Hematopoietic multipotent progenitor cell treated with erythropoietin and hydrocortisone succinate and interleukin-3 and kit ligand, for 15 days (in vitro differentiated cells): ENCODE measurements around the gene CREB3.
A peak's percentile ranks its signal among the peaks of the same experiment; 100 is the strongest.

Source experiments
- DNase-seq: peaks from one replicate; pipeline ENCODE4 v3.0.0-alpha.2; 2015; ENCODE audit warnings: low spot score

Gene CREB3, protein sequence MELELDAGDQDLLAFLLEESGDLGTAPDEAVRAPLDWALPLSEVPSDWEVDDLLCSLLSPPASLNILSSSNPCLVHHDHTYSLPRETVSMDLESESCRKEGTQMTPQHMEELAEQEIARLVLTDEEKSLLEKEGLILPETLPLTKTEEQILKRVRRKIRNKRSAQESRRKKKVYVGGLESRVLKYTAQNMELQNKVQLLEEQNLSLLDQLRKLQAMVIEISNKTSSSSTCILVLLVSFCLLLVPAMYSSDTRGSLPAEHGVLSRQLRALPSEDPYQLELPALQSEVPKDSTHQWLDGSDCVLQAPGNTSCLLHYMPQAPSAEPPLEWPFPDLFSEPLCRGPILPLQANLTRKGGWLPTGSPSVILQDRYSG

DNA sequence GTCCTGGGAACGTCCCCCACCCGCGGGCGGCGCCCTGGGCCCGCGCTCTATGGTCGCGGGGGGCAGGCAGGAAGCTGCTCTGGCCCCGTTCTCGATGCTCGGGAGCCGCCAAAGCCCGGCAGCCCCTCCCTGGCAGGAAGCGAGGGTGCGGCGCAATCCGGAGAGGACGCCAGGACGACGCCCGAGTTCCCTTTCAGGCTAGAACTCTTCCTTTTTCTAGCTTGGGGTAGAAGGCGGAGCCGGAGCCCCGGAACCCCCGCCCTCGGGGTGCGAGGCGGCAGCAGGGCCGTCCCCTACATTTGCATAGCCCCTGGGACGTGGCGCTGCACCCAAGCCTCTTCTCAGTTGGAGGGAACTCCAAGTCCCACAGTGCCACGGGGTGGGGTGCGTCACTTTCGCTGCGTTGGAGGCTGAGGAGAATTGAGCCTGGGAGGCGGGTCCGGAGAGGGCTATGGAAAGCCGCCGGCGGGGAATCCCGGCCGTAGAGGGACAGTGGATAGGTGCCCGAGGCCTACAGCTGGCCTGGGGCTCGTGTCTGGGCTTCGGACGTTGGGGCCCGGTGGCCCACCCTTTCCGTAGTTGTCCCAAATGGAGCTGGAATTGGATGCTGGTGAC lies at the start of gene CREB3, which contains the start of gene TLN1:
CREB3 (plus strand) TSS at position 482 of the 615 bp plus-strand sequence; CDS start at position 589, 107 bp downstream.
TLN1 (minus strand) TSS at position 11 of the 615 bp plus-strand sequence. CDS start 6,501 bp downstream, outside the sequence.
- peak; percentile 93 for DNase-seq

DNA sequence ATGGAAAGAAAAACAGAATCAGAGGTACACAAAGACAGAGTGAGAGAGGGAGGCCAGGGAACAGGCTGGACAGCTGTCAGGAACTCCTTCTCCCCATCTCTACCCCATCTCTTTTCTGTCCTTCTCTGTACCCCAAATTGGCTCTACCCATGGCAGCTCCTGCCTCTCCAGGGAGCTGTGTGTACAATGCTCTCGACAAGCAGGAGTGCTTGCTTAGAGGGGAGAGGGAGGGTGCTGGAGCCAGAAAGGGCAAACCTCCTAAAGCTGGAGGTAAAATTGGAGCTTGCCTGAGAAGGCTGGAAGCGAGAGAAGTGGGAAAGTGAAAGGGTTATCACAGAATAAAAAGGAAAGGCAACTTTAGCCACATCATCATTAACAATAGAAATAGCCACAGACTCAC lies 49.1 kb upstream of the CREB3 start:
- no peak for DNase-seq

DNA sequence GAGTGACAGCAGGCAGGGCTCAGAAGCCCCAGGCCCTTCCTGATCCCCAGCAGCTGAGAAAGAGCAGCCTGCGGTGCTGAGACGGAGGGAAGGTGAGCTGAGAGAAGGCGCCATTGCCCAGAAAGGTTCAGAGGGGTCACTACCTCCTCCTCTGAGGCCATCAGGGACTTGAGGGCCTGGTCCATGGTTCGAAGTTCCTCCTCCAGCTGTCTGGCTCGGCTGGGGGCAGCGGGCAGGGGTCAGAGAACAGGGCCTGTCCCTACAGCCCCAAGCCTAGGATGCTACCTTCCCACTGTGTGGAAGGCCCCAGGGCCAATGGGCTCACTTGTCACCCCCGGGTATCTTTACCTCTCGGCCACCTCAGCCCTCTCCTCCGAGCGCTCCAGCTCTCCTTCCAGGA lies 47.5 kb upstream of the CREB3 start:
- no peak for DNase-seq

DNA sequence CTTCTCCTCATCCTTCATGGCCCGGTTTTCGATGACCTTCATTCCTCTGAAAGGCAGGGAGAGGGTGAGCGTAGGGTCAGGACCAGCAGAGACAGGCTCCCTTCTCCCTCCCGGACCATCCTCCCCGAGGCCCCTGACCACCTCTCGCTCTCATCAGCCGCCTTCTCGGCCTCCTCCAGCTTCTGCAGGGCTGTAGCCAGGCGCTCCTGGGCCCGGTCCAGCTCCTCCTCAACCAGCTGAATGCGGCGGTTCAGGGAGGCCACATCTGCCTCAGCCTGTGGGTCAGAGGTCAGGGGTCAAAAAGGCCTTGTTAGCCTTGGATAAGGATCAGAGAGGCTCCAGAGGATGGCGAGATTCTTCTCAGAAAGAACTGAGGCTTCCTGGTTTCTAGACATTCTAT lies 47.0 kb upstream of the CREB3 start:
- no peak for DNase-seq

DNA sequence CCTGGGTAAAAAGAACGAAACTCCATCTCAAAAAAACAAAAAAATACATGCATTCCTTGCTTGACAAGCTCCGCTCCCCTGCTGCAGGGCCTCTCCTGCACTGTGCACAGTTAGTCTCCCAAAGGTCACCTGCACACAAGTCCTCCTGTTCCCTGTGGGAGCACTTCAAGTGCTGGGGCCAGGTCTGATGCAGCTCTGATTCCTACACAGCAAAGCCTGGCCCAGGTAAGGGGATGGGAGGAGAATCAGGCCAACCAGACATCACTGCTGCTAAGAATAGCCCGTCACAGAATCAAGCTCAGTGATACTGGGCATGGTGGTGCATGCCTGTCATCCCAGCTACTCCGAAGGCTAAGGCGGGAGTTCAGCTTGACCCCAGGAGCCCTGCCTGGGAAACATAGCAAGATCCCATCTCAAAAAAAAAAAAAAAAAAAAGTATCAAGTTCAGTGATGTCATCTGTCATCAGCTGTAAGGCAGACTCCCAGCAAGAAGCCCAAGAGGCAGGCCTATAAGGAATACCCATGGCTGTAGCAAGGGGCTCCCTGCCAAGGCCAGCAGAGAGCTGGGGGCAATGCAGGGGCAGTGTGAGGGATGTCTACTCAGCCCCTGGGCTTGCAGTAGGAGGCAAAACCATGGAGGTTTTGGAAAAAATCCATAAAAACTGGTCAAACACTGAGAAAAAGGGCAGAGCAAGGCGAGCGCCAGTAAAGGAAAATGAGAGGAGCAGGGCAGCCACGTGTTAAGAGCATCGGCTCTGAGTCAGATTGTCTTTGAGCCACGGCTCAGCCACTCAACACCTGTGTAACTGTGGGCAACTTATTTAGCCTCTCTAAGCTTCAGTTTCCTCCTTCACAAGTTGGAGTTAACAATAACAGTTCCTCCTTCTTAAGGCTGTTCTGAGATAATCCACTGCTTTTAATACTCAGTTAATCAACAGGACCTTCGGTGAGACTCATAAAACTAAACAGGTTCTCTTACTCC lies 46.0 kb upstream of the CREB3 start:
- no peak for DNase-seq

DNA sequence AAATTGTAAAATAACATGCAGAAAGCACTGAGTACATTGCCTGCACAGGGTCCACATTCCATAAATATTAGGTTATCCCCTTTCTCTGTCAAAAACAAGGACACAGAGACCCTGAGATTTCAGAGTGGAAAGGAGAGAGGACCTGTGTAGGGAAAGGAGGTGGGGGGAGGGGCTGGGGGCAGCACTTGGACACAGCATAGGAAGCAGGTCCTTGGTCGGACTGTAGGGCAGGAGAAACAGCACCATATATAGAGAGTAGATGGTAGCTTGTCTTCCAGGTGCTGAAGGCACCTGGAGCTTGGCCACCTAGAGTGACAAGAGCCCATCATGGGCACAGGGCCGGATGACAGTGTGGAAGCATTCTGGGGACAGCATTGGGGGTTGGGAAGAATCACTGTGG lies 45.2 kb upstream of the CREB3 start:
- DNase-seq, result no peak

DNA sequence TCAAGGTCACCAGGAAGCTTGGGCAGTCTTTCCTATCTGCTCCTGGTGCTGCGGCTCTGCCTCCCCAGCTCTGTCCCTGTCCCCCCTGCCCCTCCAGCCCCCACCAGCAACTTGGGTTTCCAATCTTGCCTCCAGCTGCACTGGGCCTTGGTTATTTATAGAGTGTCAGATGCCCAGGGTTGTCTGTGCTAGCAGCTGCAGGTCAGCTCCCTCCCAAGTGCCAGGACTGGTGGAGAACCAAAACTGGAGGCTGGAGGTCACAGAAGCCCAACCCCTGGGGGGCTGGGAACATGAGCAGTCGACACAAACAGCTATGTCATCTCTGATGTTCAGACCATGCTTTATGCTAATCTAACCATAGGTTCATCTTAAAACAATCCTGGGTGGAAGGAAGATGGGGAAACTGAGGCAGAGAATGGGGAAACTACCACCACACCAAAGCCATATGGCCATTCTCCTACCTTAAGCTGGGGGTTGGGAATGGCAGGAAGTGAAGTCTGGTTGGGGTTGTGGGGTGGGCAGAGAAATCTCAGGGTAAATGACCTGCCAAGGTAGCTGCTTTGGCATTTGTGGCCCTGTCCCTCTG lies 44.4 kb upstream of the CREB3 start:
- DNase-seq, result no peak

DNA sequence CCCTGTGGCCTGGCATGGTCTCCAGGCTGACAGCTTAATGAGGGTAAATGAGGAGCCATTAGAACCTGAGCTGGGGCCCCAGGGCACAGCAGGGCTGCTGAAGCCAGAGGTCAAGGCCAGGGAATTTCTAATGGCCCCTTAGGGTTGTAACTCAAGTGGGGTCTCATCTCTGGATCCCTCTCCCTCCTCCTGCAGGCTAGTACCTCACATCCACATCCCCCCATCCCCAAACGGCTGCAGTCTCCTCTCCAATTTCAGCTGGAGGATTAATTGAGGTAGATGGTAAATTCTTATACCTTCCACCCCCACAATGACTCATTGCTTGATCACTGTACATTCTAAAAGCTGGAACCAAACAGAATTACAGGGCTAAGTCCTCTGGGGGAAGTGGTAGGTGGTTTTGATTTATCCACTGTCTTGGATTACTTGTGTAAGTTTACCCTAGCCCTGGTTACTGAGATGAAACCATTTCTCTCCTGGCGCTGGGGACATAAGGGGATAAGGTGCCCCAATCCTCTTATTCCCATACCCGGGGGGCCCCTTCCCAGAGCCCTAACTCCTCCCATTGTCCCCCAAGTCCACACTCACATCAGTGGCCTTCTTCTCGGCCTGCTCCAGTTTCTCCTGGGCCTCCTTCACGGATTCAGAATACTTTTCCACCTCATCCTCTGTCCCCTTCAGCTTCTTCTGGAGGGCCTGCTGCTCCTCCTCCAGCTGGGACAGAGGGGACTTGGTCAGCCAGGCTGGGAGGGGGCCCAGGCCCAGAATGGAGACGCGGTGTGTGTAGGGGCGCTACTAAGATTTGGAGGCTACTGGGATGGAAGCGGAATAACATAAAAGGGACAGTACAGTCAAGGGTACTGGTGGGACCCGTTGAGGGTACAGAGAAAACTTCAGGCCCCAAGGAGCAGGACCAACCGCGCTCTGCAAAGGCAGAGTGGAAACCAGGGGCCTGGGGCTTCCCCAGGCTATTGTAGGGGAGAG lies 43.6 kb upstream of the CREB3 start:
- no peak for DNase-seq

DNA sequence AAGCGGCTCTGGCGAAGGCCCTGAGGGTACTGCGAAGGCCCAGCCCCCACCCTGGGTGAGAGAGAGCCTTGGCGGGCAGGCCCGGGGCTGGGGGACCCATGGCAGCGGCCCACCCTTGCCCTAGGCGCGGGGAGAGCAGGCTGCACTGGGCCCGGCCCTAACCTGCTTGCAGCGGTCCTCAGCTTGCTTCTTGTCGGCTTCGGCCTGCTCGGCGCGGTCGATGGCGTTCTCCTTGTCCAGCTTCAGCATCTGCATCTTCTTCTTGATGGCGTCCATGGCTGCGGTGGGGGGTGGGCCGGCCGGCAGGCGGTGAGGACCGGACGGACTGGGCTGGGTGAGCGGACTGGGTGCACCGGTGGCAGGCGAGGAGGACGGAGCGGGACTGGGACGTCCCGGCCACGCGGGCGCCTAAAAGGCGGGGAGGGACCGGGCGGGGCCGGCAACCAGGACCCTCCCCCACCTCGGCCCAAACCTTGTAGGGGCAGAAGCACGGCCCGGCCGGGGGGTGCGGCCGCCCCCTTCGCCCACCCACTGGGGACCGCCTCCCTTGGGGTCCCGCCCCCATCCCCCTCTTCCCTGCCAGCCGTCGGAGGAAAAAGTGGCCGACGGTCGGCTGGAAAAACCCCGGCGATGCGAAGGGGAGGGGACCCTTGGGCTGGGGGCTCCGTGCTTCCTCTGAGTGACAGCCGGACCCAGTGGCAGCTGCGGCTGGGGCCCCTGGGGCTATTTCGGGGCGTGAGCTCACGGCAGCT lies 42.7 kb upstream of the CREB3 start, which contains the start of gene TPM2:
TPM2 (minus strand) TSS at position 384 of the 752 bp plus-strand sequence; CDS start at position 276, 108 bp downstream.
- DNase-seq, result no peak

DNA sequence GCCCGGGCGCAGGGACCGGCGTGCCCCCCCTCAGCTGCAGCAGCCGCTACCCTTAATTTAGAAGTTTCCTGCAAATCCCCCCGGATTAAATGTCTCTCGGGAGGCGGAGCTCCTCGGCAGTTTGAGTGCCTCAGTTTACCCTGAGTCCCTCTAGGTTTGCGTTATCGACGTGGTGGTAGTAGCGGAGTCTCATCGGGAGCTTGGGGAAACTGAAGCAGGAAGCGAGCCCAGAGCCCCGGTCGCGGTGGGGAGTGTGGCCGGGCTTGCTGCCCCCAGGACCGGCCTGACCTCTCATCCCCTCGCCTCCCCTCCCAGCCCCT lies 42.2 kb upstream of the CREB3 start:
- DNase-seq, result no peak

DNA sequence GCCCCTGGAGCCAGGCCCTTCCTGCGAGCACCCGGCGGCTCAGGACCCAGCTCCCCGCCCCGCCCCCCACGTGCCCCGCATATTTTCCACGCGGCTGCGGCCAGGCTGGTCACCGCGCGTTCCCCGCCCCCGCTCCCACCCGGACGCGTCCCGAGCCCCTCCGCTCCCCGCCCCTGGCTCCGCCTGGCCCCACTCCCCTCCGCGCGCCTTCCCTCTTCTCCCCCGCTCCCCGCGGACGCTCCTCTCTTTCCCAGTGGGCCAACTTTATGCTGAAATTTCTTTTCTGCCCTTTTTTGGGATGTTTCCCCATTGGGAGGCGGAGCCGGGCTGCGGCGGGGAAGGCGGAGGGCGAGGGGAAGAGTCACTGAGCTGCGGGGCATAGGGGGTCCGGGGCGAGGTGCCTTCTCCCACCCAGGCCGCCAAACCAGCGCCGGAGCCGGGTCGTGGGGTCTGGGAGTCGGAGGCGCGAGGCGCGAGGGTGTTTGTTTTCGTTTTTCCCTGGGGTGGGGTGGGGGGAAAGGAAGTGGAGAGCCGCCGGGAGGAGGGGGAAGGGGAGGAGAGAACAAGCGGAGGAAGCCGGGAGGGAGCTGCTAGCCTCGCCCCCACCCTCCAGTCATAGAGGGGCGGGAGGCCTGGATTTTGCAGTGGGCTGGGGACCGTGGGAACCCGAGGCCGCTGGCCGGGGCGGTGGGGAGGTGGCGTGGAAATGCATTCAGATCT lies 41.7 kb upstream of the CREB3 start:
- no peak for DNase-seq

DNA sequence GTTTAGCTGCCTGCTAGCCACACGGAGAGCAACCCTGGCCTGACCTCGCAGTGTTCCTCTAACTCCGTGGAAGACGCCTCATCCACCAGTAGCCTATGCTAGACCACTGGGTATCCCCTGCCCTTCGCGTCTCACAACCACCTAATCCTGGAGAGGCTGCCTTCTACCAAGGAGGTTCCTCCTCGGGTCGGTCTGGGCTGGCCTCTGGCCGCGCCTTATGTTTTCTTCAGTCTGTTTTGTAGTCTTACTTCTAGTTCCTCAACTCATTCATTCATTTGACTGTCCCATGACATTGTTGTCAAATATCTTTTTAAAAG lies 41.2 kb upstream of the CREB3 start:
- no peak for DNase-seq

DNA sequence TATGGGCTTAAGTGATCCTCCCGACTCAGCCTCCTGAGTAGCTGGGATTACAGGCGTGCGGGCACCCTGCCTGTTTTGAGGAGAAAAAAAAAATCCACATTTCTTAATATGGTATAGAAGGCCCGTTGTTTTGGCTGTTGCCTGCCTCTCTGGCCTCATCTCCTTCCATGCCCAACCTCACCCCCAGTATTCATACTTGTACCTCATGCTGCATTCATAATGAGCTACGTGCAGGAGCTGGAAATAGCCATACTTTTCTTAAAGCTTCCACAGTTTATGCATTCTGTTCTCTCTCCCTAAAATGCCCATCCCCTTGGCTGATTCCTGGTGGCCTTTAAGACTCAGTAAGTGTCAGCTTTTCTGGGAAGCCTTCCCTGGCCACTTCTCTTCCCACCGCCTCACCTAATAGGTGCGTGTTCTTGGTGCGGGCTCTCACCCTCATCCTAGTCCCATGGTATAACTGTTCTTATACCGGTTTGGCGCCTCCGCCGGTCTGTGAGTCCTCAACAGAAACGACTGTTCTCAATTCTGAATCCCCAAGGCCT lies 40.6 kb upstream of the CREB3 start:
- DNase-seq, result no peak

DNA sequence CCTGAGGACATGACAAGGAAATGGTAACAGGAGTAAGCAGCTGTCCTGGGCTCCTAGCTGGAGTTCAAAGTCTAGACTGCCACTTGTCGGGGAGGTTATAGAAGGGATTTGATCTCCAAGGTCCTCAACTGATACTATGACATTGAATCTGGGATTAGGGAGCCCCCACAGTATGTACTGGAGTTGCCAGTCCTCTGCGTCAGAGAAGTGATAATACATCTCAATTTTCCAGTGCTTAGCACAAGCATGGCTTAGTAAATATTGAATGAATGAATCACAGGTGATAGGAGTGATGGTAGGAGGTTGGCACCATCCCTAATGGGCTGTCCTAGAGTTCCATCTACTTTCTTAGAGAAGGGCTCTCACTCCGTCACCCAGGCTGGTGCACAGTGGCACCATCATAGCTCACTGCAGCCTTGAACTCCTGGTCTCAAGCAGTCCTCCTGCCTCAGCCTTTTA lies 36.5 kb upstream of the CREB3 start:
- no peak for DNase-seq

DNA sequence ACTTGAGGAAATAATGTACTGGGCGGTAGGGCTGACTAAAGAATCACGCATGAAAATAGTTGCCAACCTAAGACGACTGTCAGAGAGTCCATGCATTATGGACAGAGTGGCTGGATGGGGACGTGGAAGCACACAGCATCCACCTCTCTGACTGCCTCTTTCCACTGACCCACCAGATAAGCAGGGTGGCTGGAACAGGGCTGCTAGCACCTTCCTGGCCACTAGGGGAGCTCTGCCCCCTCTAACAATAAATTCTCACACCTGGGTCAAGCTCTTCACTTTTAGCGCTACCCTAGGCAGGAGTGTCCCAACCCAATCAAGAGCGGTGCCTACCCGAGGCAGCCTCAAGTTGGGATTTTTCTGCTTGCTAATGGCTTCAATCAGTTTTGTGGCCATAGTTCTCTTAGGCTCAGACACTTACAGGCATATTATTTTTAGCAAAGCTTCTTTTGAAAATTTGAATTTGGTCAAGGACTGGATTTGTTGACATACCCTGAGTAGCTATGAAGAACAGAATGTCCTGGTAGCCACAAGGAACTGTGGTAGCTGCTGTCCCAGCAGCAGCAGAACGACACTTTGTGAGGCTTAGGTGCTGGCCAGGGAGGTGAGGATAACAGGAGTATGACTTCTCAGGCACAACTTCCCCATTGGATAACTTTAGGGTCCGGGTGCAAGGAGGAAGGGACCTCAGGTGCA lies 35.8 kb upstream of the CREB3 start:
- peak; percentile 70 for DNase-seq

DNA sequence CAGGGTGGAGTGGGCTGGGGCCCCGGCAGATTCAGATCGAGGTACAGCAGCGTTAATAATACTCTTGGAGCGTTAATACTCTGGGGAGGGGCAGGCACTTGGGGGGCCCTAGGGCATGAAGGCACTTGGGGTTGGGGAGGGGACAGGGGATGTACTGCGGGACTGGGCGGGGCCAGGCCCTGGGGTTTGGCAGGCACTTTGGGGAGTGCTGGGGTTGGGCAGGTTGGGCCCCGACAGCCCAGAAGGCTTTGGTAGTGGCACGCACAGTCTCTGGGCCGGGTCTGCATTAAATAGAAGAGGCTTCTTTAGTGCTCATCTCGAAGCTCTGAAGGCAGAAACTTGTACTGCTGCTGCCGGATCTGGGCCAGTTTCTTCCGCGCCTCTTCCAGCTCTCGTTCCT lies 35.0 kb upstream of the CREB3 start:
- no peak for DNase-seq

DNA sequence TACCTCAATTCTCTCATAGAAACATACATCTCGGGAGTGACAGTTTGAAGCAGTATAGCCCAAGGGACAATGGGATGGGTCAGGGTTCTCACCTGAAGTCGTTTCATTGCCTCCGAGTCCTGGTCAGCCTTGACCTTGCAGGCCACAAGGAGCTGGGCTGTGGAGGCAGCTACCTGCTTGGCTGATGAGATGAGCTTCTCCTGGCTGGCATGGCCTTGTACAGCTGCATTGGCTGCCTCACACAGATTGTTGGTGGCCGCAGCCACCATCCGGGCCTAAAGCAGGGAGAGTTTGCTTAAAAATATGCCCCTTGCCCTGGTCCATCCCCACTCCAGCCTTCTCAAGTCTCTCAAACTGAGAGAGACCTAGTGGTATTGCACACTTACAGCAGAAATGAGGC lies 34.2 kb upstream of the CREB3 start:
- no peak for DNase-seq

DNA sequence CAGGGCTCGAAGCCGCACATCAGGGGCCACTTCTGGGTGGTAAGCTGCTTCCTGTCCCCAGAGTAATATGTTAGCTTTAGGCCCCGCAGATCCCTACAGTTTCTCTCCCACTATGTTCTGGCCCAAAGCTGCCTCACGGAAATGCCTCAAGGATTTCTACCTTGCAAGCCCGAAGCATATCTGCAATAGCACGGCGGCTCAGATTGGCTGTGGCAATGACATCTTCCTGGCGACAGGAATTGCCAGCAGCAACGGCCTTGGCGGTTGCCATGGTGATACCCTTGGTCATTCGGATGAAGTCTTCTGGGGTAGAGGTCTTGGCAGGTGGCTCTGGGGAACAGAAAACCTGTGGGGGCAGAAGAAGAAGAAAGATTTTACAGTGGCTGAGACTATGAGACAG lies 32.4 kb upstream of the CREB3 start:
- no peak for DNase-seq

DNA sequence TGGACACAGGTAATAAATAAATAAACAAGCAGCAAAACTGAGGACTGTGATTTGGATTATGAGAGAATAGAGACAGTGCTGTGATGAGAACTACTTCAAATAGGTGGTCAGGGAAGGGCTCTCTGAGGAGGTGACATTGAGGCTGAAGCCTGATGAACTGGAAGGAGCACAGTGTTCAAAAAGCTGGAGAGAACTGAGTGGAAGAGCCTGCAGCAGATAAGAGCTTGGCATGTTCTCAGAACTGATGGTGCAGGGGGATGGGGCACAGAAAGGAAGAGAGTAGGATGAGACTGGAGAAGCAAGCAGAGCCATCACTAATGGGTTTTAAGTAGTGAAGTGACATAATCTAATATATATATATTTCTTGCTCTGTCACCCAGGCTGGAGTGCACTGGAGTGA lies 31.5 kb upstream of the CREB3 start:
- DNase-seq, result no peak
